Endothelial cell of umbilical vein (primary cell): ENCODE data around the gene P2RX1. TPM values are rescaled to one million over a fixed set of nuclear protein-coding genes. Genes with fewer than 3 reads are reported as not detected.

ENCODE experiments used
- BruUV-seq: library from RNA; stranded (reverse); fragments of 400-500 nt; replicated peaks from 2 replicates; lab custom pipeline; 2021; lab: Mats Ljungman, UMichigan
- CTCF ChIA-PET: fragments of 300-600, 350-600 bp; sonication (Branson Sonifier 250); formaldehyde crosslinking; loops from one replicate; lab custom pipeline; 2021; ENCODE audit warnings: antibody characterized with exemption, inconsistent platforms; lab: Charles Lee
- POLR2A ChIA-PET: fragments of 300-600, 350-600 bp; sonication (Branson Sonifier 250); formaldehyde crosslinking; loops from one replicate; lab custom pipeline; 2021; ENCODE audit warnings: antibody characterized with exemption, inconsistent platforms; lab: Charles Lee
- DNase-seq: peaks from one replicate; pipeline ENCODE4 v3.0.0-alpha.2; 2011; ENCODE audit warnings: low read depth, low spot score
- FAIRE-seq: peaks from 2 replicates; lab custom pipeline; 2011; peaks lifted over from hg19 to GRCh38; lab: Jason Lieb, UNC
- H2AFZ ChIP-seq: 2 replicates; pipeline ENCODE4 v1.6.0; 2012; ENCODE audit warnings: low read depth, low read length, control low read depth, inconsistent platforms
- H3K27ac ChIP-seq: 2 replicates; pipeline ENCODE4 v1.5.1; 2011; ENCODE audit warnings: low read depth, mild to moderate bottlenecking, control low read depth, low read length, moderate library complexity; ENCODE audit not compliant: insufficient read depth
- H3K27me3 ChIP-seq, 2 experiments: 2 replicates each; pipeline versions ENCODE4 v1.6.0 to v1.6.1; 2011; ENCODE audit warnings: low read length in 2 of 2, mixed read lengths in 1 of 2; ENCODE audit not compliant: control insufficient read depth in 2 of 2, insufficient read depth in 2 of 2
- H3K36me3 ChIP-seq, 2 experiments: 2 replicates in 1 of 2; 3 replicates in 1 of 2; pipeline ENCODE4 v1.5.1; 2011; ENCODE audit warnings: low read length in 2 of 2, mild to moderate bottlenecking in 1 of 2, moderate library complexity in 1 of 2; ENCODE audit not compliant: control insufficient read depth in 2 of 2, insufficient read depth in 2 of 2; ENCODE audit errors: extremely low read depth in 1 of 2
- H3K4me1 ChIP-seq: 3 replicates; pipeline ENCODE4 v1.5.1; 2011; ENCODE audit warnings: mild to moderate bottlenecking, low read length; ENCODE audit not compliant: control insufficient read depth, insufficient read depth; ENCODE audit errors: extremely low read depth
- H3K4me2 ChIP-seq: 2 replicates; pipeline ENCODE4 v1.6.1; 2011; ENCODE audit warnings: low read length, control low read depth, mixed read lengths; ENCODE audit not compliant: insufficient read depth
- H3K4me3 ChIP-seq, 3 experiments: fragments of 200-600 bp in 1 of 3; sonication (generic), shearing (Covaris generic) in 1 of 3; replicated peaks in 1 of 3; 2 replicates each; pipeline ENCODE4 v1.5.1; 2011 to 2016; ENCODE audit warnings: control low read depth in 3 of 3, low read length in 3 of 3, mild to moderate bottlenecking in 2 of 3, inconsistent platforms in 1 of 3, low read depth in 1 of 3, moderate library complexity in 1 of 3; ENCODE audit not compliant: insufficient read depth in 1 of 3
- H3K79me2 ChIP-seq: 2 replicates; pipeline ENCODE4 v1.6.0; 2012; ENCODE audit warnings: low read length, inconsistent platforms; ENCODE audit not compliant: control insufficient read depth, insufficient read depth
- H3K9ac ChIP-seq: replicated peaks from 2 replicates; pipeline ENCODE3; 2011; ENCODE audit warnings: low read length, control low read depth; ENCODE audit not compliant: insufficient read depth; ENCODE audit errors: extremely low read depth
- H3K9me1 ChIP-seq: replicated peaks from 3 replicates; pipeline ENCODE4 v1.6.0; 2011; ENCODE audit warnings: mild to moderate bottlenecking, low read length; ENCODE audit not compliant: control insufficient read depth, insufficient read depth; ENCODE audit errors: extremely low read depth
- H3K9me3 ChIP-seq: replicated peaks from 2 replicates; pipeline ENCODE4 v1.5.1; 2012; ENCODE audit warnings: low read length, inconsistent platforms; ENCODE audit not compliant: control insufficient read depth, insufficient read depth
- H4K20me1 ChIP-seq: replicated peaks from 2 replicates; pipeline ENCODE3; 2011; ENCODE audit warnings: mild to moderate bottlenecking, low read length; ENCODE audit not compliant: control insufficient read depth, insufficient read depth; ENCODE audit errors: extremely low read depth
- CTCF ChIP-seq, 2 donors: IDR thresholded peaks; 1 replicate in 1 of 2; 2 replicates in 1 of 2; pipeline ENCODE4 v1.5.1; 2011; ENCODE audit warnings: low read length in 2 of 2, mild to moderate bottlenecking in 2 of 2, moderate library complexity in 2 of 2, control low read depth in 1 of 2, inconsistent platforms in 1 of 2, low read depth in 1 of 2; ENCODE audit not compliant: insufficient read depth in 1 of 2; ENCODE audit errors: extremely low read depth in 1 of 2
- EZH2 ChIP-seq: IDR thresholded peaks from 2 replicates; pipeline ENCODE4 v1.6.1; 2012; ENCODE audit warnings: borderline replicate concordance, low read depth, mild to moderate bottlenecking, moderate library complexity, low read length, inconsistent platforms; ENCODE audit not compliant: severe bottlenecking
- JUN ChIP-seq: IDR thresholded peaks from 2 replicates; pipeline ENCODE4 v1.6.1; 2011; ENCODE audit warnings: borderline replicate concordance, low read depth; ENCODE audit not compliant: insufficient read length, insufficient read depth
- MAX ChIP-seq: IDR thresholded peaks from 2 replicates; pipeline ENCODE4 v1.6.1; 2011; ENCODE audit not compliant: insufficient read depth, insufficient read length
- POLR2A ChIP-seq: IDR thresholded peaks from 2 replicates; pipeline ENCODE4 v1.6.1; 2012; ENCODE audit warnings: low read depth, mild to moderate bottlenecking, control low read depth, low read length
- POLR2AphosphoS5 ChIP-seq: IDR thresholded peaks from 2 replicates; pipeline ENCODE4 v1.6.1; 2012; ENCODE audit warnings: low read depth, mild to moderate bottlenecking, control low read depth, low read length, moderate library complexity; ENCODE audit not compliant: insufficient read depth
- dilution Hi-C: fragments of 300-500 bp; cut with MboI; formaldehyde crosslinking; loops from one replicate; pipeline ENCODE4 v1.15.0; 2019; ENCODE audit warnings: low sequenced_read_pairs; ENCODE audit not compliant: extremely low pct_ligation_motif_present
- intact Hi-C: fragments of 100-400 bp; cut with micrococcal nuclease; formaldehyde crosslinking; loops from one replicate; pipeline ENCODE4 v1.10.0; 2022
- polyA plus RNA-seq, 4 experiments: library from polyadenylated mRNA; depleted of rRNA in 3 of 4; stranded (reverse) in 3 of 4; unstranded in 1 of 4; fragments of >200 nt; gene quantifications; 2 replicates each; pipeline versions ENCODE4 v1.2.1 to v1.2.3, GENCODE V29; 2011 to 2012; ENCODE audit warnings: missing spikeins in 1 of 4
- total RNA-seq: library from RNA; stranded (reverse); gene quantifications from 2 replicates; pipeline ENCODE4 v1.2.3, GENCODE V29; 2021

Gene P2RX1
- total and polyA plus RNA-seq, 2 donors (not counting 3 experiments of a cell fraction or from before 2014, with no cell fraction given) = not detected

GRCh38 chr17:3867106-3867505, 49.2 kb downstream of the P2RX1 start:
- ChIA-PET CTCF (no interaction called here), POLR2A (no interaction called here)
- Histone ChIP-seq H3K4me1 (peaks cover 5% of the 10 kb centered on the region), H3K9me1 (no peaks in the 10 kb centered on the region), H3K36me3 (no peaks in the 10 kb centered on the region), H3K27ac (no peak overlapping the region), H3K9me3 (no peaks in the 10 kb centered on the region), H3K4me2 (no peak overlapping the region), H2AFZ (no peak overlapping the region), H4K20me1 (no peaks in the 10 kb centered on the region), H3K4me3 (no peak overlapping the region), H3K9ac (no peak overlapping the region), H3K79me2 (no peaks in the 10 kb centered on the region), H3K27me3 (no peaks in the 10 kb centered on the region)
- BruUV-seq = no TSS peak
- no peak for FAIRE-seq
- DNase-seq = no peak
- dilution Hi-C loops = no loop called here
- TF ChIP-seq POLR2A = no peak
- intact Hi-C loops = no loop called here

GRCh38 chr17:3866276-3866675, 50.0 kb downstream of the P2RX1 start:
- dilution Hi-C loops (no loop called here), intact Hi-C loops (no loop called here)
- H3K4me3 ChIP-seq = no peak overlapping the region
- TF ChIP-seq MAX (no peak), POLR2AphosphoS5 (no peak), CTCF (IDR thresholded peaks at IDR 0.05; ENCODE audit: extremely low read depth in 1 of 2, insufficient read depth in 1 of 2, low read depth in 1 of 2, low read length in 2 of 2) (no peak), JUN (no peak), EZH2 (no peak)
- peaks cover 0 to 1% of the 10 kb centered on the region in 2 experiments for H3K36me3 ChIP-seq
- no peak overlapping the region for H2AFZ ChIP-seq
- H3K27me3 ChIP-seq = no peaks in the 10 kb centered on the region
- no peak for DNase-seq
- ChIA-PET CTCF (no interaction called here), POLR2A (no interaction called here)
- no peaks in the 10 kb centered on the region for H3K79me2 ChIP-seq
- peaks cover 5% of the 10 kb centered on the region for H3K4me1 ChIP-seq
- no peaks in the 10 kb centered on the region for H4K20me1 ChIP-seq
- no peaks in the 10 kb centered on the region for H3K9me1 ChIP-seq
- no peak overlapping the region for H3K27ac ChIP-seq
- FAIRE-seq = no peak
- no peak overlapping the region for H3K9ac ChIP-seq
- no TSS peak for BruUV-seq
- H3K9me3 ChIP-seq = no peaks in the 10 kb centered on the region
- no peak overlapping the region for H3K4me2 ChIP-seq
